Ishikawa (cell line): ENCODE measurements around the gene CDA.

Experiments used
- CEBPB ChIP-seq: IDR thresholded peaks from 2 replicates; pipeline ENCODE4 v1.6.1; 2012
- CREB1 ChIP-seq: IDR thresholded peaks from 2 replicates; pipeline ENCODE4 v1.6.1; 2012; ENCODE audit warnings: low read depth
- EGR1 ChIP-seq: IDR thresholded peaks from 2 replicates; pipeline ENCODE4 v1.6.1; 2012
- EP300 ChIP-seq: IDR thresholded peaks from 2 replicates; pipeline ENCODE4 v1.6.1; 2012; ENCODE audit warnings: borderline replicate concordance
- FOXM1 ChIP-seq: IDR thresholded peaks from 2 replicates; pipeline ENCODE4 v1.6.1; 2012; ENCODE audit warnings: low read depth, borderline replicate concordance
- MAX ChIP-seq: IDR thresholded peaks from 2 replicates; pipeline ENCODE4 v1.6.1; 2012
- NFIC ChIP-seq: IDR thresholded peaks from 2 replicates; pipeline ENCODE4 v1.6.1; 2012
- RAD21 ChIP-seq: IDR thresholded peaks from 2 replicates; pipeline ENCODE4 v1.6.1; 2012; ENCODE audit warnings: low read depth
- REST ChIP-seq: IDR thresholded peaks from 2 replicates; pipeline ENCODE4 v1.6.1; 2012; ENCODE audit warnings: low read depth, mild to moderate bottlenecking
- TAF1 ChIP-seq: IDR thresholded peaks from 2 replicates; pipeline ENCODE4 v1.6.1; 2012; ENCODE audit warnings: low read depth, mild to moderate bottlenecking
- TCF12 ChIP-seq: IDR thresholded peaks from 2 replicates; pipeline ENCODE4 v1.6.1; 2012; ENCODE audit warnings: low read depth
- TEAD4 ChIP-seq: IDR thresholded peaks from 2 replicates; pipeline ENCODE4 v1.6.1; 2012
- USF1 ChIP-seq: IDR thresholded peaks from 2 replicates; pipeline ENCODE4 v1.6.1; 2012
- YY1 ChIP-seq: IDR thresholded peaks from 2 replicates; pipeline ENCODE4 v1.6.1; 2012; ENCODE audit warnings: low read depth
- ZBTB7A ChIP-seq: IDR thresholded peaks from 2 replicates; pipeline ENCODE4 v1.6.1; 2012; ENCODE audit warnings: low read depth

CDA gene

GRCh38 chr1:20574686-20575540 is 14.0 kb upstream of the CDA start:
- peak; percentile 70 for TF ChIP-seq NFIC
- peak; percentile 95 for TF ChIP-seq RAD21
- no peak for TF ChIP-seq EP300
- no peak for TF ChIP-seq CREB1
- no peak for TF ChIP-seq TAF1
- TF ChIP-seq YY1 = 0 out of 2 replicates have a peak, but pooled peaks have one; percentile 32
- TF ChIP-seq TEAD4 = peak; percentile 54

GRCh38 chr1:20575541-20576336 is 13.2 kb upstream of the CDA start:
- no peak for TF ChIP-seq CEBPB
- no peak for TF ChIP-seq USF1
- no peak for TF ChIP-seq YY1
- no peak for TF ChIP-seq TEAD4
- TF ChIP-seq NFIC = no peak
- no peak for TF ChIP-seq ZBTB7A
- no peak for TF ChIP-seq CREB1
- no peak for TF ChIP-seq FOXM1
- no peak for TF ChIP-seq EGR1

- TF ChIP-seq YY1 (no peak), REST (no peak), FOXM1 (no peak), EP300 (no peak), RAD21 (no peak), TCF12 (no peak), NFIC (no peak), TEAD4 (no peak)
These were observed 10.8 kb upstream of the CDA start for GRCh38 chr1:20578062-20578461.

GRCh38 chr1:20578721-20579395 is 10.0 kb upstream of the CDA start:
- TF ChIP-seq NFIC (no peak), YY1 (no peak), EGR1 (no peak), TCF12 (no peak), CREB1 (no peak), REST (no peak), TAF1 (no peak), RAD21 (no peak), FOXM1 (no peak), MAX (no peak), EP300 (no peak), TEAD4 (no peak), USF1 (no peak), ZBTB7A (no peak), CEBPB (no peak)

- TF ChIP-seq TEAD4 = no peak
- TF ChIP-seq FOXM1 = no peak
- no peak for TF ChIP-seq MAX
- no peak for TF ChIP-seq USF1
- no peak for TF ChIP-seq TCF12
- TF ChIP-seq EP300 = no peak
- TF ChIP-seq REST = no peak
- TF ChIP-seq NFIC = no peak
These were observed 4.0 kb upstream of the CDA start for GRCh38 chr1:20584890-20585289.
